Panc1 (cell line): Measurements from ENCODE around the gene UNC5CL. TPM values are rescaled to one million over a fixed set of nuclear protein-coding genes. Genes with fewer than 3 reads are reported as not detected.

Experiments used
- ATAC-seq: fragments of 200-7000 bp; cut with Tn5 transposase; 2 replicates; pipeline ENCODE4 v1.9.1; 2020; ENCODE audit warnings: mild to moderate bottlenecking, moderate library complexity
- BruUV-seq: library from RNA; stranded (reverse); fragments of 400-500 nt; replicated peaks from 2 replicates; lab custom pipeline; 2021; lab: Mats Ljungman, UMichigan
- CTCF ChIA-PET: fragments of 300-600 bp; sonication (Branson Sonifier 250); formaldehyde crosslinking; loops from one replicate; lab custom pipeline; 2022; ENCODE audit warnings: antibody characterized with exemption; lab: Charles Lee
- POLR2A ChIA-PET: fragments of 300-600 bp; sonication (Branson Sonifier 250); formaldehyde crosslinking; loops from one replicate; lab custom pipeline; 2022; ENCODE audit warnings: antibody characterized with exemption; lab: Charles Lee
- DNase-seq: peaks from one replicate; pipeline ENCODE4 v3.0.0-alpha.2; 2010; ENCODE audit warnings: low read depth, low spot score
- H3K27ac ChIP-seq: 2 replicates; pipeline ENCODE4 v1.5.1; 2011; ENCODE audit warnings: mild to moderate bottlenecking, low read length, inconsistent platforms
- H3K27me3 ChIP-seq: fragments of 200-500 bp; sonication (Bioruptor generic); 2 replicates; pipeline ENCODE4 v1.6.0; 2014; ENCODE audit warnings: low read length, inconsistent platforms; ENCODE audit not compliant: control insufficient read depth, insufficient read depth
- H3K36me3 ChIP-seq: fragments of 200-500 bp; sonication (Bioruptor generic); 2 replicates; pipeline ENCODE4 v1.5.1; 2014; ENCODE audit warnings: inconsistent platforms, mild to moderate bottlenecking, low read length, moderate library complexity; ENCODE audit not compliant: control insufficient read depth, insufficient read depth
- H3K4me1 ChIP-seq: 2 replicates; pipeline ENCODE4 v1.5.1; 2011; ENCODE audit warnings: inconsistent platforms, mild to moderate bottlenecking, low read length, moderate library complexity; ENCODE audit not compliant: control insufficient read depth, insufficient read depth
- H3K4me3 ChIP-seq, 2 experiments: 2 replicates each; pipeline ENCODE4 v1.5.1; 2011 to 2012; ENCODE audit warnings: low read depth in 2 of 2, low read length in 2 of 2, mild to moderate bottlenecking in 2 of 2, inconsistent platforms in 1 of 2, moderate library complexity in 1 of 2
- H3K9me3 ChIP-seq: fragments of 200-500 bp; sonication (Bioruptor generic); 2 replicates; pipeline ENCODE4 v1.5.1; 2014; ENCODE audit warnings: low read depth, mild to moderate bottlenecking, inconsistent platforms, low read length, moderate library complexity; ENCODE audit not compliant: control insufficient read depth, insufficient read depth
- POLR2AphosphoS5 ChIP-seq: IDR thresholded peaks from 2 replicates; pipeline ENCODE4 v1.6.1; 2012; ENCODE audit warnings: mild to moderate bottlenecking, low read depth, low read length, moderate library complexity
- SIN3A ChIP-seq: IDR thresholded peaks from 2 replicates; pipeline ENCODE4 v1.6.1; 2012; ENCODE audit warnings: low read depth, mild to moderate bottlenecking, low read length, moderate library complexity, borderline replicate concordance; ENCODE audit not compliant: insufficient read depth
- TCF7L2 ChIP-seq: IDR thresholded peaks from 2 replicates; pipeline ENCODE4 v1.6.1; 2011; ENCODE audit warnings: mild to moderate bottlenecking, low read depth, low read length, inconsistent platforms
- in situ Hi-C: cut with HindIII; loops from 2 replicates; pipeline ENCODE4 v1.10.0; 2016; ENCODE audit warnings: low sequenced_read_pairs, low pct_unique_long_range_greater_than_20kb
- intact Hi-C: fragments of 100-400 bp; cut with micrococcal nuclease; formaldehyde crosslinking; loops from one replicate; pipeline ENCODE4 v1.10.0; 2022; ENCODE audit not compliant: unreplicated experiment
- total RNA-seq: library from RNA; stranded (reverse); gene quantifications from one replicate; pipeline ENCODE4 v1.2.1, GENCODE V29; 2021; ENCODE audit not compliant: unreplicated experiment
- TF ChIP-seq, protein P1 (sequence below): fragments of 450-650 bp; IDR thresholded peaks from 2 replicates; pipeline ENCODE4 v1.5.1; 2017; ENCODE audit warnings: mild to moderate bottlenecking
- TF ChIP-seq, protein P2 (sequence below), 2 experiments: IDR thresholded peaks; 2 replicates each; pipeline ENCODE4 v1.6.1; 2011 to 2012; ENCODE audit warnings: low read depth in 2 of 2, control low read depth in 1 of 2, low read length in 1 of 2, mild to moderate bottlenecking in 1 of 2, moderate library complexity in 1 of 2; ENCODE audit not compliant: insufficient read depth in 1 of 2

The UNC5CL gene
- total RNA-seq, 1 experiment from 2014 or later, result 0.36 TPM

DNA sequence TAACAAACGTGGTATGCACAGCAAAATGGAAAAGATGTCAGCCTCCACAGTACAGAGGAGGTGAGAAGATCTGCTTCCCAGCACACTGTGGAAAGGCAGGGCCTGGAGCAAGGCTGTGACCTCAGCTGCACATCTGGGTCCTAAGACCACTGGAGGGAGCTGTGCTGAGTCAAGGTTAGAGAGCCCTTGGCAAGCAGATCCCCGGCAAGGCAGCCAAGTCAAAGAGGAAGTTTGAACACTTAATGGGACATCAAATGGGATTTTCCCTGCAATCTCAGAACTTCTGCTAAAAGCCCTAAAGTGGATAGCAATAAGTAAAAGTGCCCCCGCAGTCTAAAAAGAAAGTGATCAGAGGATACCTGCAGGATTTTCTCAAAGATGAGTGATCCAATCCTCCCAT is 39.5 kb downstream of the UNC5CL start:
- ChIA-PET CTCF (interaction anchor here (0.7 kb wide), 1 partner anchor 65 kb away, joined by 15 read pairs; no protein-coding TSS in a partner anchor), POLR2A (no interaction called here)
- Histone ChIP-seq H3K27ac (peak overlapping the region; percentile 98), H3K36me3 (no peaks in the 10 kb centered on the region), H3K4me1 (peaks cover 40% of the 10 kb centered on the region), H3K9me3 (no peaks in the 10 kb centered on the region), H3K4me3 (no peak overlapping the region), H3K27me3 (no peaks in the 10 kb centered on the region)
- DNase-seq (no peak), ATAC-seq (no peak)
- in situ Hi-C loops, result no loop called here
- intact Hi-C loops, result no loop called here
- TF ChIP-seq, protein P1, sequence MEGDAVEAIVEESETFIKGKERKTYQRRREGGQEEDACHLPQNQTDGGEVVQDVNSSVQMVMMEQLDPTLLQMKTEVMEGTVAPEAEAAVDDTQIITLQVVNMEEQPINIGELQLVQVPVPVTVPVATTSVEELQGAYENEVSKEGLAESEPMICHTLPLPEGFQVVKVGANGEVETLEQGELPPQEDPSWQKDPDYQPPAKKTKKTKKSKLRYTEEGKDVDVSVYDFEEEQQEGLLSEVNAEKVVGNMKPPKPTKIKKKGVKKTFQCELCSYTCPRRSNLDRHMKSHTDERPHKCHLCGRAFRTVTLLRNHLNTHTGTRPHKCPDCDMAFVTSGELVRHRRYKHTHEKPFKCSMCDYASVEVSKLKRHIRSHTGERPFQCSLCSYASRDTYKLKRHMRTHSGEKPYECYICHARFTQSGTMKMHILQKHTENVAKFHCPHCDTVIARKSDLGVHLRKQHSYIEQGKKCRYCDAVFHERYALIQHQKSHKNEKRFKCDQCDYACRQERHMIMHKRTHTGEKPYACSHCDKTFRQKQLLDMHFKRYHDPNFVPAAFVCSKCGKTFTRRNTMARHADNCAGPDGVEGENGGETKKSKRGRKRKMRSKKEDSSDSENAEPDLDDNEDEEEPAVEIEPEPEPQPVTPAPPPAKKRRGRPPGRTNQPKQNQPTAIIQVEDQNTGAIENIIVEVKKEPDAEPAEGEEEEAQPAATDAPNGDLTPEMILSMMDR, result peak; percentile 47
- TF ChIP-seq TCF7L2, result no peak
- BruUV-seq, result no TSS peak

DNA sequence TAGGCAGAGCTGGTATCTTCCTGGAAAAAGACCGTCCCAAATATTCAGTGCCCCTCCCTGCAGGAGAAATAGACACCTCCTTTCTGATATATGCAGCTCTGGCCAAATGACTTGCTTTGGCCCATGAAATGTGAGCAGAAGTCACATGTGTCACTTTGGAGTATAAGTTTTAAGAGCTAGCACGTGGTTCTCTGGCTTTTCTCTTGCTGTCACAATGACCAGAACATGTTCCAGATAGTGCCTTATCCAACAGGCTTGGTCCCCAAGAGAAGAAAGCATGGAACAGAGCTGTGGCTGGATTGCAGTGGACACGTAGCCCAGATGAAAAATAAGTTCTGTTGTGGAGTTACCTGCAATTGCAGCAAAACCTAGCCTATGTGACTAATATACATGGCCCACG is 40.4 kb downstream of the UNC5CL start:
- in situ Hi-C loops, result no loop called here
- no peak overlapping the region for H3K4me3 ChIP-seq
- no peaks in the 10 kb centered on the region for H3K36me3 ChIP-seq
- TF ChIP-seq SIN3A (no peak), TCF7L2 (no peak), POLR2AphosphoS5 (no peak)
- TF ChIP-seq, protein P2, sequence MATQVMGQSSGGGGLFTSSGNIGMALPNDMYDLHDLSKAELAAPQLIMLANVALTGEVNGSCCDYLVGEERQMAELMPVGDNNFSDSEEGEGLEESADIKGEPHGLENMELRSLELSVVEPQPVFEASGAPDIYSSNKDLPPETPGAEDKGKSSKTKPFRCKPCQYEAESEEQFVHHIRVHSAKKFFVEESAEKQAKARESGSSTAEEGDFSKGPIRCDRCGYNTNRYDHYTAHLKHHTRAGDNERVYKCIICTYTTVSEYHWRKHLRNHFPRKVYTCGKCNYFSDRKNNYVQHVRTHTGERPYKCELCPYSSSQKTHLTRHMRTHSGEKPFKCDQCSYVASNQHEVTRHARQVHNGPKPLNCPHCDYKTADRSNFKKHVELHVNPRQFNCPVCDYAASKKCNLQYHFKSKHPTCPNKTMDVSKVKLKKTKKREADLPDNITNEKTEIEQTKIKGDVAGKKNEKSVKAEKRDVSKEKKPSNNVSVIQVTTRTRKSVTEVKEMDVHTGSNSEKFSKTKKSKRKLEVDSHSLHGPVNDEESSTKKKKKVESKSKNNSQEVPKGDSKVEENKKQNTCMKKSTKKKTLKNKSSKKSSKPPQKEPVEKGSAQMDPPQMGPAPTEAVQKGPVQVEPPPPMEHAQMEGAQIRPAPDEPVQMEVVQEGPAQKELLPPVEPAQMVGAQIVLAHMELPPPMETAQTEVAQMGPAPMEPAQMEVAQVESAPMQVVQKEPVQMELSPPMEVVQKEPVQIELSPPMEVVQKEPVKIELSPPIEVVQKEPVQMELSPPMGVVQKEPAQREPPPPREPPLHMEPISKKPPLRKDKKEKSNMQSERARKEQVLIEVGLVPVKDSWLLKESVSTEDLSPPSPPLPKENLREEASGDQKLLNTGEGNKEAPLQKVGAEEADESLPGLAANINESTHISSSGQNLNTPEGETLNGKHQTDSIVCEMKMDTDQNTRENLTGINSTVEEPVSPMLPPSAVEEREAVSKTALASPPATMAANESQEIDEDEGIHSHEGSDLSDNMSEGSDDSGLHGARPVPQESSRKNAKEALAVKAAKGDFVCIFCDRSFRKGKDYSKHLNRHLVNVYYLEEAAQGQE (IDR thresholded peaks at IDR 0.05; ENCODE audit: insufficient read depth in 1 of 2, low read depth in 2 of 2, low read length in 1 of 2), result no peak
- TF ChIP-seq, protein P1, result no peak
- peaks cover 40% of the 10 kb centered on the region for H3K4me1 ChIP-seq
- ATAC-seq (no peak), DNase-seq (no peak)
- ChIA-PET CTCF (interaction anchor here (0.7 kb wide), 1 partner anchor 24 kb away, joined by 8 read pairs; no protein-coding TSS in a partner anchor), POLR2A (interaction anchor here (0.6 kb wide), 1 partner anchor 338 kb away, joined by 7 read pairs; no protein-coding TSS in a partner anchor)
- BruUV-seq, result no TSS peak
- H3K27me3 ChIP-seq, result no peaks in the 10 kb centered on the region
- H3K27ac ChIP-seq, result peak overlapping the region; percentile 98
- no peaks in the 10 kb centered on the region for H3K9me3 ChIP-seq
- intact Hi-C loops, result no loop called here
